NCI-H69 (cell line): ENCODE data around the gene TACR1.

Source experiments
- DNase-seq: peaks from one replicate; lab custom pipeline; 2025; lab: John Stamatoyannopoulos, UW

Gene TACR1

DNA sequence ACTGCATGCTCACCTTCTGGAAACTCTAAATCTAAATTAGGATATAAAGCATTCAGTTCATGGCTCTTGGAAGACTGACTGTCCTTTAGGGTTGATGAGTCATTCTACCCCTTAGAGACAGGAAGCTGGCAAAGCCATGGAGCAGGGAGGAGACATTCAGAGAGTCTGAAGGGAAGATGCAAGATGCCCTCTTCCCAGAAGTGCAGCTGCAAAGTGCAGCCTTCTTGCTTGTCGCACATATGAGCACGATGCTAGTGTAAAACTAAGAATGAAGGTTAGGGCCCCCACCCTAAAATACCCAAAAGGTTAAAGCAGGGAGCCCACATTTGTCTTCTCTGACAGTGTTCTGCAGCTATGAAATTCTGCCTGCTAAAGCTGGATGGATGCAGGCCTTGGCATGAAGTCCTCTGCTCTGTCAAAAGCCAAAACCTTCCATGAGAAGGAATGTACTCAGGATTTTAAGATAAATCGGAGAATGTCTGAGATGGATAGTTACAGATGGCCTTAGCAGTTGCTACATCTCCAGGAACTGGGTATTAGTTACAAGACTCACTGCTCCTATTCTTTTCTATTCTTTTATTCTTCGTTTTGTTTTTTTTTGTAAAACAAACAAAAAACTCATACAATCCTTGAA lies 151.2 kb downstream of the TACR1 start:
- DNase-seq: peak; percentile 2

DNA sequence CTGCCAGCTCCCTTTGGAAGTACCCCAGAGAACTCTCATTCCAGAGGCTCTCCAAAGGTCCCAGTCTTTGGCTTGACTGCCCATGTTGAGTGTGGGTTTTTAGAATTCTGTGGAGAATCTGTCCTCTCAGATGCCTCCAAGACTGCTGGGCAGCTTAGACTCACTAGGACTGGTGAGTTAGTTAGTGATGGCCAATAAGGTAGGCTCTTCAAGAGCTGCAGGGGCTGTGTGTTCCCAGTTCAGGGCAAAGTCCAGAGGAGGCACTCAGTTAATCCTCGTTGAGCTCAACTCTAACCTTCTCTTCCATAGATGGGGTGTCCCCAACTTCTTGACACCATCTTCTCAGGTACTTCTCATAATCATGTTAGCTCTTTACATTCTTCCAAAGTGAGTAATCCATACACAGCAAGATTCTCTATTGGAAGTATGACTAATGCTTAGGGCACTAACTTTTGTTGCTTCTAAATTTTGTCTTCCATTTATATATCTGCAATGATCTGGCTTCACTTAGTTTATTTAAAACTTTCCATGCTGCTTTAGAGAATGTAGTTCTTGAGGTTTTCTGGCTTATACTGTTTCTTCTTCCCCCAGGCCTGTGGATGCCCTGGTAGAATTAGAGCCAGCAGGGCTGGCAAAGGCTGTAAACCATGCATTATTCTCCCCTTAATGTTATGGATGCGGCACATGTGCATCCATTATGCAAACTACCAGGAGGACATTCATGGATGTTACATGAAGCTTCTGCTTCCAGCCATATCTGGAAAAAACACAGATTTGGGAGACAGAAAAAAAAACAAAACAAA lies 151.9 kb downstream of the TACR1 start:
- DNase-seq: no peak

GRCh38 chr2:75045526-75046050 lies 153.7 kb downstream of the TACR1 start:
- no peak for DNase-seq

- DNase-seq: no peak
Observed at GRCh38 chr2:75044291-75044690, 155.0 kb downstream of the TACR1 start.

DNA sequence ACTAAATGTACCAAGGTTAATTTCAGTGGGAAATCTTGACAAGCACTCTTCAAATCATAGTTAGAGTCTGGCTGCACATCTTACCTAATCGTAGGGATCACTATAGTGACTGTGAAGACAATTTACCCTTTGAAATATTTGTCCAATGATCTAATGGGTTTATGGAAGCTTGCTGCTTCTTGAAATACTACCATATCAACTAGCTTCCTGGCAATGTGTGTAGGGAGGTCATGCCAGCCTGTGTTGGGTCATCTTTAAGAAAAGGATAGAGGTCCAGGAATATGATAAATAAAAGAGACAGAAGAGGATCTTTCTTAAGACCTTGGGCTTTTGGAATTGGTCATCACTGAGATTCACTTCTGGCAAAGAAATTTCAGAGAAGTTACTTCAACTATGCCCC lies 156.5 kb downstream of the TACR1 start:
- DNase-seq: no peak

GRCh38 chr2:75041731-75042600 lies 157.4 kb downstream of the TACR1 start:
- no peak for DNase-seq

GRCh38 chr2:75041226-75041625 lies 158.1 kb downstream of the TACR1 start:
- DNase-seq: no peak

DNA sequence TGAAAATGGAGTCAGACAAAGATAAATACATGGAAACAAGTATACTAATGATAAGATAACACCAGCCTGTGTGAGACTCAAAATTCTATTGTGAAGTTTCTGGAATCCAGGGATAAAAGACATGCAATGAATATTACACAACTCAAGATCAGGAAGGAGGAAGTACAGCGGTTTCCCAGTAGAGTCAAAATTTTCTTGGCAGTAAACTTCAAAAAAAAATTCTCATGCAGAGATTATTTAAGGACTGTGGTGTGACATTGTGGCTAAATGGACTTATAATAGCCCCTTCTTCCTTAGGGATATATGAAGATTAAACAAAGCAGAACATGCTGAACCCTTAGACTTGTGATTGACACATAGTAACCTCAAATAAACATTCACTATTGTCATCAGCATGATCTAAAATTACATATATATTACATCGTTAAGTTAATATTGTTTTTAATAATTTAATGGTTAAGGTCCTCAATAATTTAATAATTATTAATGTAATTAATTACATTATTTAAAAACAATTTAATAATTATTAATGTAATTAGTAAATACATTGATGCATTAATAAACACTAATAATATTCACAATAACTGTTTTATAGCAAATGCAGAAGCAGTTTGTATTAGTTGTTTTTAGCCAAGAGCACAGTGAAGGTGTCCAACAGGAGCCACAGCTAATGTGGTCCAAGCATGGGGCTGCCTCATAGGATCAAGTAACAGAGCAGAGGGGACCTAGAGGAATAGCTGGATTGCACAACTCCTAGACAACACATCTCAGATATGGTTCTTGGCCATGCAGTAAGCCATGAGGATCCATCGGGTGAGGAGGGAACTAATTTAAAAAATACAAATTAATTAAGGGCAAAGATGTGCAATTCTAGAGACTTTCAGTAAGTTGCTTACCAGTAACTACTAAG lies 163.6 kb downstream of the TACR1 start:
- DNase-seq: no peak

DNA sequence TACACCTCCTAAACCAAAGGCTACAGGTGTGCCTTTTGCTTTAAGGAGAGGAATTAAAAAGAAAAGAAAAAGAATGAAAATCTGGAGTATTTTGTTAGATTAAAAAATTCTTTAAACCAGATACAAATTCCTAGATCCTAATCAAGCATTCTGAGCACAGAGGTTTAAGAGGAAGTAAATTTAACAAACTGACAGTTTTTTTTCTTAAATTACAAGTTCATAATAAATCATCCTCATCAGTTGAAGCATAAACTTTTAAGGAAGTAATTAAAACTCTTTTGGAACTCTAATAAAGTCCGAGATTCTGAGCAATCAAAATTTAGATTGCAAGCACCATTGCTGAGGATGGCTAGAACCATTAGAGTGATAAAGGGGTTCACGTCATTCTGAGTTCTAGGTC lies 165.8 kb downstream of the TACR1 start:
- no peak for DNase-seq

- DNase-seq: no peak
Observed at GRCh38 chr2:75031906-75032803, 167.2 kb downstream of the TACR1 start.

- DNase-seq: no peak
Observed at GRCh38 chr2:75031171-75031570, 168.1 kb downstream of the TACR1 start.

DNA sequence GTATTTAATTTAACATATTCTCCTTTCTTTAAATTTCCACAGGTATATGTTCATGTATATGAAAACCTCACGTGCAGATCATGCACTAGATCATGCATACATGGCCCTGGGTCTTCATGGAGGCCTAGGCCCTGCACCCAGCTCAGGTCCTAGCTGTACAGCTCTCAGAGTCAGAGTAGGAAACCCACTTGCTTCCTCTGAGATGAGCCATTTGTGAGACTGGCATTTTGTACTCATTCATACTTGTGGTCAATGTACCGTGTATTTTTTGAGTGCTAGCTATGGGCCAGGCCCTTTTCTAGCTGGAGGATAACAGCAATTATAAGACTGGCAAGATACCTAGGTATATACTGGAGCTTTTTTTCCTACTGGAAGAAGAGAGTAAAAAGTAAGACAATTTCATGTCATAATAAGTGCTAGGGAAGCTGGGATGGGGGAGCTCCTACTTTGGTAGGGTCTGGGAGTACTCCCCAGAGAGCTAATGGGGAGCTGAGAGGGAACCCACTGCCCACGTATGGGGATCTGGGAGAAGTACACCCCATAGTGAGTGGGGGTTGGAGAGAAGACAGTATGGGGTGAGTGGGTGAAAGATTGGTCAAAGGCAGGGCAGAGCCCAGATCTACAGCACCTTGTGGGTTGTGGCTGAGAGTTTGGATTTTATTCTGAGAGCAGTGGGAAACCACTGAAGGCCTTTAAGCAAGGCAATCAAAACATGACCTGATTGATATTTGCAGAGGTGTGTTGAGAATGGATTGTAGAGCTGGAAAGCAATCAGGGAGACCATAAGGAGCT lies 168.9 kb downstream of the TACR1 start:
- no peak for DNase-seq

DNA sequence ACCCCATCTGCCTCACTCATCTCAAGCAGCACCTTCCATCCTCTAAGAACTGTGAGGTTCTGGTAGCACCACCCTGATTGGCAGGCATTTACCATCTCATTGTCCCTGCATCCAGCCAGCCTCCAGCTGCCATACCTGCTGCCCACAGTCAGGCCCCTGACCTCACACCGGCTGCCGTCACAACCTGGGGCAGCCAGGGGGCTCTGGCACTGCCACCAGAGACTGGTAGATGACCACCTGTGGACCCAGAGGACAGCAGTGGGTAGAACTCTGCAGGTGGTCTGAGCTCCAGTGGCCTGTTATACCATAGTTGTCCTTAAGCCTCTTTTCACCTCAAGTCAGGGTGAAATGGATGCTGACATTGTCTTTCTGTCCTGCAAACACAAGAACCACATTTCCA lies 171.4 kb downstream of the TACR1 start:
- DNase-seq: no peak

DNA sequence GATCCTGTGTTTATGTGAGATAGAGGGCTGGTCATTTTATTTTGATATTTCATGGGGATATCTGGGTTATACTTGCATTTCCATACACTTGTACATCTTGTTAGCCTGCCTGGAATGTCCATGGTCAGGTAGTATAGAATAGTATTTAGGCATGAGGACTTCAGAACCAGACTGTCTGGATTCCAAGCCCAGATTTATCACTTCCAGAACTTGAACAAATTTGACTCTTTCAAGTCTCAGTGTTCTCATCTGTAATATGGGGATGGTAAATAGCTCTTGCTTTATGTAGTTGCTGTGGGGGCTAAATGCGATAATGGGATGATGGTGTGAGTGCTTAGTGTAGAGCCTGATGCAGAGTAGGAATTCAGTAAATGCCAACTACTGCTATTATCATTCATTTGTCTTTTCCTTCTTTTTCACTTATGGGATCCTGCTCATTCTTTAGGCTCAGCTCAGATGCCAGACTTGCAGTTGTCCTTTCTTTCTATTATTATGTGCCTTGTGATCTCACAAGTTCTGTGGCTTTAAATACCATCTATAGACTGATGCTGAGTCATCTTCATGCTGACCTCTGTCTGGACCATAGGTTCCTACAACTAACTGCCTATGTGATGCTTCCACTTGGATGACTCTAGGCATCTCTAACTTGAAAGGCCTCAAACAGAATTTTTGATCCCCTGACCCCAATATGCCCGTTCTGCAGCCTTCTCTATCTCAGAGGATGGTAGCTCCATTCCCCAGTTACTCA lies 173.5 kb downstream of the TACR1 start:
- no peak for DNase-seq

DNA sequence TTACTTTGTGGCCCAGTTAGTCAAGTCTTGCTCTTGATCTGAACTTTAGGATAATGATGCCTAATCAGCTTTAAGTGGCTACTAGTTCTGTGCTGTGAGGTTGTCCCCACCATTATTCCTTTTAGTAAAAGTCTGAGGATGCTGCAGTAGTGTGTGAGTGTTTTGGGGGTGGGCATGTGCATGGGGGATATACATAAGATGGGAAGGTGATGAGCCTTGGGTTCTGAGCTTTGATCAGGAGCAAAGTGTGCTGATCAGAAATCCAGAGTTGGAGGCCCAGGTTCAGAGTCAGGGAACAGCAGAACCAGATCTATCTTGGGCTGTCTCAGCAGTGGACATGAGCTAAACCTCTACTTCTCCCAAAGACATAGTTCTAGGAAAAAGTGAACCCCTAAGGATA lies 174.1 kb downstream of the TACR1 start:
- DNase-seq: no peak

GRCh38 chr2:75023666-75024455 lies 175.5 kb downstream of the TACR1 start:
- DNase-seq: no peak

GRCh38 chr2:75022516-75022915 lies 176.8 kb downstream of the TACR1 start:
- DNase-seq: no peak

- no peak for DNase-seq
Observed at GRCh38 chr2:75021672-75022071, 177.6 kb downstream of the TACR1 start.
